ENCODE measurements around the gene SSH3. TPM values are rescaled to one million over a fixed set of nuclear protein-coding genes. Genes with fewer than 3 reads are reported as not detected.
"Not testable (repeated sequence)": the region's sequence is repeated elsewhere in the genome, so short reads cannot be mapped to it uniquely, and the experiment has no call there.

Gene SSH3
- polyA plus RNA-seq, 1 of the 3 experiments (the other 2 are of a cell fraction): 13.5 TPM

- TF ChIP-seq TAF1 (IDR thresholded peaks at IDR 0.05; ENCODE audit: borderline replicate concordance, low read depth, low read length): no peak; the same call in none of the 2 replicates
- TF ChIP-seq GABPA (IDR thresholded peaks at IDR 0.05; ENCODE audit: low read depth): no peak; the same call in 1 of the 2 replicates
- no peak for TF ChIP-seq RXRA (IDR thresholded peaks at IDR 0.05; ENCODE audit: borderline replicate concordance, low read depth)
- no peak for TF ChIP-seq REST (IDR thresholded peaks at IDR 0.05; ENCODE audit: low read depth, low read length)
- TF ChIP-seq CTCF (IDR thresholded peaks at IDR 0.05): peak; percentile 94
- TF ChIP-seq JUND (IDR thresholded peaks at IDR 0.05): no peak
- TF ChIP-seq FOXJ3 (CRISPR knock-in tag; IDR thresholded peaks at IDR 0.05): no peak
- peak; percentile 4 for TF ChIP-seq CHD2 (IDR thresholded peaks at IDR 0.05; ENCODE audit: low read length, partially characterized antibody)
- peak; percentile 92 for TF ChIP-seq RAD21 (IDR thresholded peaks at IDR 0.05; ENCODE audit: low read length)
These were observed 14.0 kb downstream of the SSH3 start (continued) for GRCh38 chr11:67317205-67317887.

GRCh38 chr11:67317888-67318555, 14.7 kb downstream of the SSH3 start:
- H3K27ac ChIP-seq (ENCODE audit: low read depth in 2 of 2, low read length in 1 of 2): peak overlapping the region in 1 of 2 experiments; percentile 84; a peak in 2 of 4 replicates
- WGBS (ENCODE audit: low lambda C conversion rate): 0% methylated on average over 11 of the region's 53 CpGs

GRCh38 chr11:67318876-67319275, 15.5 kb downstream of the SSH3 start:
- not testable (repeated sequence) for H2AFZ ChIP-seq (ENCODE audit: low read depth); H3K36me3 ChIP-seq (replicated peaks in 1 of 2; ENCODE audit: control insufficient read depth in 1 of 2, insufficient read depth in 2 of 2, low read length in 1 of 2); H3K27ac ChIP-seq (ENCODE audit: low read depth in 2 of 2, low read length in 1 of 2); H3K9me3 ChIP-seq; H3K79me2 ChIP-seq (ENCODE audit: insufficient read depth); H4K20me1 ChIP-seq (ENCODE audit: insufficient read depth); DNase-seq; H3K9me2 ChIP-seq; H3K4me1 ChIP-seq (ENCODE audit: control insufficient read depth in 1 of 2, insufficient read depth in 2 of 2, low read depth in 1 of 2, low read length in 1 of 2); H3K27me3 ChIP-seq (ENCODE audit: insufficient read depth); H3K4me3 ChIP-seq (ENCODE audit: low read depth in 2 of 2, low read length in 1 of 2)
- CTCF ChIA-PET: interaction anchor here (0.7 to 12.0 kb wide), 10 partner anchors 16 to 268 kb away, joined by 3 to 274 read pairs (median 24); partner anchors contain the start of genes ANKRD13D, GRK2, POLD4 and SSH3
- Histone ChIP-seq H3K4me2 (peak overlapping the region; percentile 94), H3F3A (replicated peaks; ENCODE audit: insufficient read depth) (peaks cover 17% of the 10 kb centered on the region), H3K9ac (0 out of 2 replicates have a peak overlapping the region, but pooled peaks have one; percentile 77)
- POLR2A ChIA-PET: interaction anchor here (0.6 to 4.3 kb wide), 3 partner anchors 34 to 239 kb away, joined by 3 to 19 read pairs (median 6); partner anchors contain the start of gene POLD4
- 96% methylated on average over 12 of the region's 12 CpGs for WGBS (ENCODE audit: low lambda C conversion rate)

More at GRCh38 chr11:67317888-67318555, 14.7 kb downstream of the SSH3 start:
- Histone ChIP-seq H3K27me3 (ENCODE audit: insufficient read depth) (no peaks in the 10 kb centered on the region), H3K9me2 (no peaks in the 10 kb centered on the region), H3K4me2 (peak overlapping the region; percentile 94), H3K4me1 (ENCODE audit: control insufficient read depth in 1 of 2, insufficient read depth in 2 of 2, low read depth in 1 of 2, low read length in 1 of 2) (peaks cover 4 to 9% of the 10 kb centered on the region in 2 experiments; a peak in 1 of 4 replicates), H3K9me3 (no peaks in the 10 kb centered on the region), H3K9ac (peak overlapping the region; percentile 77), H3K79me2 (ENCODE audit: insufficient read depth) (0 out of 2 replicates have a peak, but pooled peaks cover 4% of the 10 kb centered on the region), H3F3A (replicated peaks; ENCODE audit: insufficient read depth) (peaks cover 23% of the 10 kb centered on the region), H2AFZ (ENCODE audit: low read depth) (peak overlapping the region; percentile 91), H4K20me1 (ENCODE audit: insufficient read depth) (no peaks in the 10 kb centered on the region), H3K36me3 (replicated peaks in 1 of 2; ENCODE audit: control insufficient read depth in 1 of 2, insufficient read depth in 2 of 2, low read length in 1 of 2) (no peaks in the 10 kb centered on the region), H3K4me3 (ENCODE audit: low read depth in 2 of 2, low read length in 1 of 2) (peak overlapping the region; percentile 83 to 85)
- DNase-seq: no peak
- TF ChIP-seq USF1 (IDR thresholded peaks at IDR 0.05; ENCODE audit: borderline replicate concordance, low read depth): no peak
- TF ChIP-seq SIN3A (IDR thresholded peaks at IDR 0.05; ENCODE audit: borderline replicate concordance, low read depth, low read length): 0 out of 2 replicates have a peak, but pooled peaks have one; percentile 0
- TF ChIP-seq MAX (IDR thresholded peaks at IDR 0.05; ENCODE audit: low read depth): peak; percentile 21; the same call in 1 of the 2 replicates
- no peak for TF ChIP-seq NFIC (IDR thresholded peaks at IDR 0.05; ENCODE audit: borderline replicate concordance)
- ChIA-PET CTCF (interaction anchor here (0.6 to 12.0 kb wide), 56 partner anchors 9 to 396 kb away, joined by 3 to 274 read pairs (median 5); partner anchors contain the start of genes ANKRD13D, GRK2, POLD4 and PPP1CA), POLR2A (interaction anchor here (1.1 to 4.3 kb wide), 7 partner anchors 15 to 78 kb away, joined by 3 to 19 read pairs (median 6); partner anchors contain the start of genes ANKRD13D, GRK2, POLD4 and SSH3)
